Forelimb muscle (tissue), 1 donor: ENCODE measurements around the gene CP. TPM values are rescaled to one million over a fixed set of nuclear protein-coding genes. Genes with fewer than 3 reads are reported as not detected.
"Not testable (repeated sequence)": the region's sequence is repeated elsewhere in the genome, so short reads cannot be mapped to it uniquely, and the experiment has no call there.

ENCODE experiments used
- DNase-seq: peaks from one replicate; pipeline ENCODE4 v3.0.0-alpha.2; 2013; ENCODE audit warnings: low read depth
- polyA plus RNA-seq: library from polyadenylated mRNA; unstranded; fragments of 120-200 nt; gene quantifications from one replicate; pipeline ENCODE4 v1.2.1, GENCODE V29; 2013; ENCODE audit not compliant: insufficient read length

Gene CP
- 1.3 TPM for polyA plus RNA-seq

DNA sequence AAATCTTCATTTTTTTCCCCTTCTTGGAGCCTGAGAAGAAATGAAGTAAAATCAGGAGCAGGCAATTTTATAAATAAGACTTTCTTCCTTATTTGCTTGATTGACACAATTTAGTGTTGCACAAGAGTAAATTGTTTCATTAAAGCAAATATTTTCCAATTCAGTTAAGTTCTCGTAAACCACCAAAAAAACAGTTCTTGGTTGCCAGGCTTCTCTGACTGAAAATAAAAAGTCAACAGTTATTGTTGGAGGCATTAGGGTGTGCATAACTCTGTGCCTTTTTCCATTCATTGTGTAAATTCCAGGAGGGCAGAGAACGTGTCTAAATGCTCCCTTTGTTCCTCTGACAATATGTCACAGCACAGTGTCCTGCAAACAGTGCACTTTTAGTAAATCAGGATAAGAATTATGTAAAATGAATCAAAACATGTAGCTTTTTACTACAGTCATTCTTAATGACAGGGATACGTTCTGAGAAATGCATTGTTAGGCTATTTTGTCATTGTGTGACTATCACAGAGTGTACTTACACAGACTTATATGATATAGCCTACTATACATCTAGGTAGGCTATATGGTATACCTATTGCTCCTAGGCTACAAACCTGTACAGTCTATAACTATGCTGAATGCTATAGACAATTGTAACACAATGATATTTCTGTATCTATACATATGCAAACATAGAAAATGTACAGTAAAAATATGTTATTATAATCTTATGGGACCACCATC lies at the start of gene CP:
CP (minus strand) TSS at position 47 of the 735 bp plus-strand sequence; CDS start at position 10, 37 bp downstream.
- DNase-seq = no peak

DNA sequence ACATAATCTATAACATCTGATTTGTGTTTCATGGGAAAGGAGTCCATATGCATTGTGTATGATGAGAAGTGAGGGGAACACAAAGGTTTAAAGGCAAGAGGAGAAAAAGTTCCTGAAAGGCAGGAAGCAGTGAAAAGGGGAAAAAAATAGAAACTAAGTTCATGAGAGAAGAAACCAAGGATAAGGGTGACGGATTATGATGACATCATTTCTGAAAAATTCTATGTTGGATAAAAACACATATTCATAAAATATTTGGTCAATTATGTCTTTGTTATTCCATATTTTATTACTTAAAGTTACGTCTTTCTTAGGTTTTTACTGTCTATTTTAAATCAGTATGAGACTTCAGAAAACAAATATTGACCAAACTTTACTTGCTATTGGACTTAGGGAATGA lies 48.6 kb upstream of the CP start:
- no peak for DNase-seq

DNA sequence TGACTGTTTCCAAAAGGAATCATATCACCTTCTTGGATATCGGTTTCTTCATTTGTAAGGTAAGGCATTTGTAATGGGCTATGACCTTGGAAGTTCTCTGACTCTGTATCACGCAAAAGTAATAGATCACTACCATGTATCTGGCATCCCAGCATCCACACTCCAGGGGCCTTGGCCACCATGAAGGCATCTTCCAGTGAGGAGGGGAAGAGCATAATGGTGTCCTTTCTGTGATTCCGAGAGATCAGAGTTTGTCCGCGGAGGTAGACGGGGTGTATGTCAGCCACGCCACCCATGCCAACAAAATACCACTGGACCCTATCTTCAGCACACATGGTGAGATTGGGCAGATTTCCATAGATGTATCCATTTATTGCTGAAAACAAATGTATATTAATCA lies 48.1 kb upstream of the CP start:
- no peak for DNase-seq

DNA sequence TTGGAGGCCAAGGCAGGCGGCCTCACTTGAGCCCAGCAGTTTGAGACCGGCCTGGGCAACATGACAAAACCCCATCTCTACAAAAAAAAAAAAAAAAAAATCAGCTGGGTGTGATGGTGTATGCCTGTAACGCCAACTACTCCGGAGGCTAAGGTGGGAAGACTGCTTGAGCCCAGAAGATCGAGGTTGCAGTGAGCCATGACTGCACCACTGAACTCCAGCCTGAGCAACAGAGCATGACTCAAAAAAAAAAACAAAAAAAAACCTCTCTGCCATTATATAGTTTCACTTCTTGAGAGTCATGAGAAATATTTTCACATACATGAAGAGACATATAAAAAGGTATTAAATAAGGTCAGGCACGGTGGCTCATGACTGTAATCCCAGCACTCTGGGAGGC lies 45.9 kb upstream of the CP start:
- DNase-seq = no peak

DNA sequence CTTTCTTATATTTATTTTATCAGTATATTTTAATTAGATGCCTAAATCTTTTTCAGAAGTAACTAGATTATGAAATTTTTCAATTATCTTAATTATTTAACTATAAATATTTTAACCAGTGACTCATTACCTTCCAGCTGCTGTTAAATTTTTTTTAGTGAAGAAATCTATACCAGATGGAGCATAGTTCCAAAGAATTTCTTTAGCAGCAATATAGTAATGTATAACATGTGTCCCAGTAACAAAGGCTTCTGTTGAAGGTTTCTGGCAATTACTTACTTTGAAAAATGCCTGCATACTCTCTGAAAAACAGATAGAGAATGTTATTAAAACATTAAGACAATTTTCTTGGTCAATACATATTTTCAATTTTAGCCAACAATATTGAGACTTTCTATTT lies 45.1 kb upstream of the CP start:
- no peak for DNase-seq

DNA sequence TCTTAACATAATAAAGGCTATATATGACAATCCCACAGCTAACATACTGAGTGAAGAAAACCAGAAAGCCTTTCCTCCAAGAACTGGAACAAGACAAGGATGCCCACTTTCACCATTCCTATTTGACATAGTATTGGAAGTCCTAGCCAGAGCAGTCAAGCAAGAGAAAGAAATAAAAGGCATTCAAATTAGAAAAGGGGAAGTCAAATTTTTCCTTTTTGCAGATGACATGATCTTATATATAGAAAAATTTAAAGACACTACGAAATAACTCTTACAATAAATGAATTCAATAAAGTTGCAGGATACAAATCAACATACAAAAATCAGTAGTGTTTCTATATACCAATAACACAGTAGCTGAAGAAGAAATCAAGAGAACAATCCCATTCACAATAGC lies 42.2 kb upstream of the CP start:
- no peak for DNase-seq

DNA sequence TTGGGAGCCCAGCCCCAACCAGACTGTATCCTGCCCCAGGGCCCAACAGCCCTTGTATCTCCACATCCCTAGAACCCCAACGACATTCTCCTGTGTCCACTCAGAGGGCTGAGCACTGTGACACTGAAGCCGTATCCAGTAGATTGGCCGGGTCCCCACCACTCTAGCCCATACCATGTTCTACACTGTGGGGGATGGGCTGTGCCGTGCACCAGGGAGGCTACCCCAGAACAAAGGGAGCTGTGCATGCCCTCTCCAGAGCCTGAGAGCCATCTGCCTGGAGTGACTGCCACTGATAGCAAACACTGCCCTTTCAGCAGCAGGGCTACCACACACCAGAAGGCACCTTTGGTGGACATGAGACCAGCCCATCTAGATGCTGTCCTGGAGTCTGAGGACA lies 37.1 kb upstream of the CP start:
- no peak for DNase-seq

DNA sequence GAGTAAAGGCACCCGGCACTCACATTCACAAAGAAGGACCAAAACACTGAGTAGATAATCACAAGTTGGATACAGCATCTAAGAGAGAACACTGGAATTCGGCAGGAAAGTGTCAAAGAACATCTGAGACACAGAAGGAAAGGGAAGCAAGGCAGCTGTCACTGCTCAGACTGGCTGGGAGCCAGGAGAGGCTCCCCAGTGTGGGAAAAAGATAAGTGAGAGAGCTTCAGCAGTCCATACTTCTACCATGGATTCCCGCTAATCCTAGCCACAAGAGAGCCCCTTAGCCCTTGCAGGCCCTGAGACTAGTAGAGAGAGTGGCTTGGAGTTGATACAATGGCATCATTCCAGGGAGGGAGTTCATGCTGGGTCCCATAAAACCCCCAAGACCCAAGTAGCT lies 36.7 kb upstream of the CP start:
- no peak for DNase-seq

DNA sequence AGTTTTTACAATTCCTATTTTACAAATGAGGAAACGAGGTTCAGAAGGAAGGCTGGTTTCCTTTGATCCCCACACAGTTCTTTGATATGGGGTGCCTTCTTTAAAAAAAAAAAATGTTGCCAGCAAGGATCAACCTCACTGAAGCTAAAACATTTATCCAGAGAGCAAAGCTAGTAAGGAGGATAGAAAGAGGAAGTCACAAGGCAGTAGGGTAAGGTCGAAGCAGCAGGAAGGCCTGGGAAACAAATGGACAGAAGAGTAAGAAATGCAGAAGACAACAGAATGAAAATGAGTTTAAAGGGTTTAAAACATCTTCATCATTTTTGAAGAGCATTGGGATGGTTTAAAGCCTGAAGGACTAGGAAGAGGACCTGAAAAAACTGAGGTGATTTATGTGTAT lies 30.6 kb upstream of the CP start:
- no peak for DNase-seq

DNA sequence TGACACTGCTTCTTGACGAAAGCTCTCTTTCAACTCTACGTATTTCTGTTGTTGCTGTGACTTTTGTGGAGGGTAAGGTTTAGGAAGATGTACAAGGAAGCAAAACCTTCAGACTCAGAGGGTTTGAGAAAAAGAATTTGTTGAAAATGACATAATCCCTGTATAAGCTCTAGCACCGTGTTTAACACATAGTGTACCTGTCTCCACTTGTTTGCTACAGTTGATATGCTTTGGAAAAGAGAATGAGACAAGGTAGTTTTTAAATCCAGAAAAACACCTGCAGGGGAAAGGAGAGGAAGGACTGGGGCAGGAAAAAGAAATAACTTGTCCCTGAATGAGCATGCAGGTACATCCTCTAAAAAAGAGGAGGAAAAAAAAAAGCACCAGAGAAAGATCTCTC lies 29.6 kb upstream of the CP start:
- DNase-seq = no peak

DNA sequence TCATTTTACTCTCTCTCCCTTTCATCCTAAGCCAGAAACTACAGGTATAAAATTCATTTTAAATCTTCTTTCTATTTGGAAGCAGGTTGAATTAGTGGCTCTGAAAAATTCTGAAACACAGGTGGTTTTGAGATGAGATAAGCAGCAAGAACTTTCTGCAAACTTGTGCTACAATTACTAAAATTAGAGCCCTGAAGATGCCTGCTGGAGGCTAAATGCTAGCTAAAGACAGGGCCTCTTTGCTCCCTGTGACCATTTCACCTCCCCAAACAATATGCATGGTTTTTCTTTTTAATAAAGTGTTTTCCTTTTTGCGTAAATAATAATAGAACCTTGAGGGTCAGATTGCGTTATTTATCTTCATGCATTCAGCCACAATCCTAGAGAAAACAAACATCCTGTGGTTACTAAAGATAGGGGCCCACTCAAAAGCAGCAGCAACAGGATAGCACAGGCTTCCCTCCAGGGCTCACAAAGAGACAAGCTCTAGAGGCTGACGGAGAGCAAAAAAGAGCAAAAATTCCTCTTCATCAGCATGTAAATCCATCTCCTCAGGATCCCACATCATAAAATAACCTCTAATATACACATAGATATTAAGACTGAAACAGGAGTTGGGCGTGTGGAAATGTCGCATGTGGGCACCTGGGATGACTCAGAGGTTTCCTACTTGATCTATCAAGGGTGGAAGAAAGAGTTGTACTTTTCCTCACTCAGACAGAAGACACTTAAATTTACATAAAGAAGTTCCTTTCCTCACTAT lies 26.5 kb upstream of the CP start:
- DNase-seq = no peak

DNA sequence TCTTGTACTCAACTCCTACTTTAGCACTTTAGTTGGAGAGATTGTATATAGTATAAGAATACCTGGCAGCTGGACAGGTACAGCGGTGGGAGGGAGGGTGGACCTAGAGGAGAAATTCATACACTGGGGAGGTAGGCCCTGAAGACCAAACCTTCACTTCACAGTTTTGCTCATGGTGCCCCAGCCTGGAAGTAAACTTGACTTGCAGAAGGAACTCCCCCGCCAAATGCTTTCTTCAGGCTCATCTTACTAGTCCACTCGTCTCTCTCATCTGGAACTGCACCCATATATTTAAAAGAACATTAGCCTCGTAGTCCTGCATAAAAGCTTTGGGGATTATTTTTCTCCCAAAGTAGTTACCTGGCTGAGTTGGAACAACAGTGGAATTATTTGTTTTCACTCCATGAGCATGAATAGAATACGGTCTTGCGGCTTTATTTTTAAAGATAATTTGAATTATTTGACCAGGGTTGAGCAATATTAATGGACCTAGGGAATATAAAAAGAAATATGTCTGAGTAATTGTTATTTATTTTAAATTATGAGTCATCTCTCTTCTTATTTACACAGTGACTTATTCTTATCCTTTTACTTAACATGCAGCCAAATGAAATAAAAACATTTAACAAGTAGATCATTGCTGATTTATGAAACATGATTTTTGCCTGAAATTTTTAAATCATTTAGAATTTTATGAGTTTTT lies 25.5 kb upstream of the CP start:
- DNase-seq = no peak

DNA sequence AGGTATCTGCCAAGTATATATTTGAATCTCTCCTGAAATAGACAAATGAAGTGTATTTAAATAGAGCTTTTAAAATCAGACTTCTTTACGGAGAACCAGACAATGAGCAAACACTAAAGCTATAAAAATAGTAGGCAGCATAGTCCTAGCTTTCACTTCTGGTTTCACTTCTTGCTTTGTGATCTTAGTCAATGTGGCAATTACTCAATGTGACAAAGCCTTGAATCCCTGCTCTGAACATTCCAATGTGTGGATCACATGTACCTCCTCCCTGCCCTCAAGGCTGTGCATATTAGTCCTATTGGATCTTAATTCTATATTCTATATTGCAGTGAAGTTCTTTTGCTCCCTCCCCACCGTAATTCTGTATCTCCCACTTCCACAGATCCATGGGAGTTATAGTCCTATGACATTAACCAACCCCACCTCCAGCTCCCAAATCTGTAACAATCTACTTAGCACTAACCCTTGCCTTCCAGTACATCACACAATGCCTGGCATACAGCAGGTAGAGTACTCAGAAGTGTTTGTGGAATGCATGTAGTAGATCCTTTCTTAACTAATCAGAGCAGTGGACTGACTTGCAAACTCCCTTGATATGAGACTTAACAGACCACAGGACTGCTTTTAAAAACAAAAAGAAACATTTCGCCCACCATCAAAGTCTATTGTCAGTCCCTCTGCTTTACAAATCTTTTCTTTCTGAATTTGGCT lies 24.3 kb upstream of the CP start:
- DNase-seq = no peak

DNA sequence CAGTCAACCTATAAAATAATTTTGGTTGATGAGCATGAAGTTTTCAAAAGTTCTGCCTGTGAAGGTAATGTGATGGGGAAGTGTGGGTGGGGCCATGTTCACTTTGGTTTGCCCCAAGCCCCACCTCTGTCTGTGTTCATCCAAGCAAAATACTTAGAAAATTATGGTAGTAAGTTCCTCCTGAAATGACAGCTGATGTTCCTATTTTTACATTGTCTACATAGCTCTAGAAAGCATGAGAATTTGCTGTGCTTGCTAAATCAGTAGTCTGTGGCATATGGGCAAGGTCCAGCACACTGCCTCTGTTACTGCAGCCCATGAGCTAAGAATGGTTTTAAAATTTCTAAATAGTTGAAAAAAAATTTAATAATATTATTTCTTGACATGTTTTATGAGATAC lies 21.9 kb upstream of the CP start:
- DNase-seq = no peak

DNA sequence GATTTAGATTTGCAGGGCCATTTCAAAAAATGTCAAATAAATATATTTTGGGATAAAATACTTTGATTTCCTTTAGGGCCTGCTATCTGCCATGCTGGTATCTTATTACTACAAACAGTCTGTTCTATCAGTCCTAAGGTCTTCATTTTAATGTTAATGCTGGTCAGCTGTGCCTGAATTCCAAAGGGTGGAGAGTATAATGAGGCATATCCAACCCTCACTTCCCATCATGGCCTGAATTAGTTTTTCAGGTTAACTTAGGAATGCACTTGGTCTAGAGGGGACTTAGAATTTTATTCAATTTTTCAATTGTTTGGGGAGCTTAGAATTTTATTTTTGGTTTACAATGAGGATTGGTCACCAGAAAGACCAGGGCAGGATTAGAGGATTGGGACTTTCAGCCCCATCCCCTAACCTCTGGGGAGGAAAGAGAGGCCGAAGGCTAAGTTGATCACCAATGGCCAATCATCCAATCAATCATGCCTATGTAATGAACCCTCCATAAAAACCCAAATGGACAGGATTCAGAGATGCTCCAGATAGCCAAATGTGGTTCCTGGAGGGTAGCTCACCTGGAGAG lies 17.8 kb upstream of the CP start:
- no peak for DNase-seq

DNA sequence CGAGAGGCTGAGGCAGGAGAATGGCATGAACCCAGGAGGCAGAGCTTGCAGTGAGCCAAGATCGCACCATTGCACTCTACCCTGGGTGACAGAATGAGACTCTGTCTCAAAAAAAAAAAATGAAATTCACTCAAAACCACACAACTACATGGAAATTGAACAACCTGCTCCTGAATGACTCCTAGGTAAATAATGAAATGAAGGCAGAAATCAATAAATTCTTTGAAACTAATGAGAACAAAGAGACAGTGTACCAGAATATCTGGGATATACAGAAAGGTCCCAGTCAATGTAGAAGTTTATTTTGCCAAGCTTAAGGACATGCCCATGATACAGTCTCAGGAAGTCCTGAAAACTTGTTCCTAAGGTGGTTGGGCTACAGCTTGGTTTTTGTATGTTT lies 16.6 kb upstream of the CP start:
- not testable (repeated sequence) for DNase-seq

DNA sequence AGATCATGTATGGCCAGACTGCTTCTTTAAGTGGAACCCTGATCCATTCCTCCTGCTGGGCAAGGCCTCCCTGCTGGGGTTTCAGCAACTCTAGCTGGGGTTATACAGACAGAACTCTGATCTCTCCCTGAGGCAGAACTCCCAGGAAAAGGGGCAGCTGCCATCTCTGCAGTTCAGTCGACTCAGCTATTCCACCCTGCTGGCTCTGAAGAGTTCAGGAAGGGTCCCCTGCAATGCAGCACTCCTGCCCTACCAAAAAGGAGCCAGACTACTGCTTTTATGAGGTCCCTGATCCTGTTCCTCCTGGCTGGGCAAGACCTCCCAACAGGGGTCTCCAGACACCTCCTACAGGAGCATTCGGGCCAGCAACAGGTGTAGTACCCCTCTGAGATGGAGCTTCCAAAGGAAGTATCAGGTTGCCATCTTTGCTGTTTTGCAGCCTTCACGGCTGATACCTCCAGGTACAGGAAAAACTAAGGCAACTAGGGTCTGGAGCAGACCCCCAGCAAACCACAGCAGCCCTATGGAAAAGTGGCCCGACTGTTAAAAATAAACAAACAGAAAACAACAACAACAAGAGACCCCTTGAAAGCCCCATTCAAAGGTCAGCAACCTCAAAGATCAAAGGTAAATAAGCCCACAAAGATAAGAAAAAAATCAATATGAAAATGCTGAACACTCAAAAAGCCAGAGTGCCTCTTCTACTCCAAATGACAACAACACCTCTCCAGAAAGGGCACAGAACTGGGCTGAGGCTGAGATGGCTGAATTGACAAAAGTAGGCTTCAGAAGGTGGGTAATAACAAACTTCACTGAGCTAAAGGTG lies 14.2 kb upstream of the CP start:
- no peak for DNase-seq

DNA sequence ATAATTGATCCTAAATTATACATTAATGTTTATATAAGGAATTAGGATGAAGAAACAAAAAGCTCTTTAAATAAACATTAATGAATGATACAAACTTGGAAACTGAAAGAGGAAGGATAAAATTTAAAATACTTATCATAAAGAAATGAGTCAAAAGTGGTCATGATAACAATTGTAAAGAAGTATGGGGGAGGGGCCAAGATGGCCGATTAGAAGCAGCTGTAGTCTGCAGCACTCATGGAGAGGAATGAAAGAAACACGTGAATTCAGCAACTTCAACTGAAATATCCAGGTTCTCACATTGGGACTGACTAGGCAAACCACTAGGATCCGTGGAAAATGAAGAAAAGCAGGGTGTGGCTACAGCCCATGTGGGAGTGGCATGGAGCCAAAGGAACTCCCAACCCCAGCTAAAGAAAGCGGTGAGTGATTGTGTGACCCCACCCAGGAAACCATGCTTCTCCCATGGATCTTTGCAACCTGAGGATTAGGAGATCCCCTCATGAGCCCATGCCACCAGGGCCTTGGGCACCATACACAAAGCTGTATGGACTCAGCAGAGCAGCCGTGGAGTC lies 13.1 kb upstream of the CP start:
- DNase-seq = no peak

DNA sequence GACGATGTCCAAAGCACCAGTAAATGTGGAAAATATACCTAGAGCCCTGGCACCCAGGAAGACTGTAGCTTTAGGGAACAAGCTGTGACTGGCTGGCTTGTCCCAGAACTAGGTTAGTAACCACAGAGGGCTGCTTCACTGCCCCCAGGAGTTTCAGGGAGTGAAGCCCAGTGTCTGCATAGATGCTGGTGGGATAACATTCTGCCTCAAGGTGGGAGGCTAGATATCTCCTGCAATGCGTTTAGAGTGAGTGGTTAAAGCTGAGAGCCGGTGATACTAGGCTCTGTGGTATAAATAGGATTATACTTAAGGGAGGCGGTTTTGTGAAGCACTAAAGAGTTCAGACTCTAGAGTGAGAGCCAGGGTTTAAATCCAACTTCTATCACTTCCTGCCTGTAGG lies 11.7 kb upstream of the CP start:
- no peak for DNase-seq

DNA sequence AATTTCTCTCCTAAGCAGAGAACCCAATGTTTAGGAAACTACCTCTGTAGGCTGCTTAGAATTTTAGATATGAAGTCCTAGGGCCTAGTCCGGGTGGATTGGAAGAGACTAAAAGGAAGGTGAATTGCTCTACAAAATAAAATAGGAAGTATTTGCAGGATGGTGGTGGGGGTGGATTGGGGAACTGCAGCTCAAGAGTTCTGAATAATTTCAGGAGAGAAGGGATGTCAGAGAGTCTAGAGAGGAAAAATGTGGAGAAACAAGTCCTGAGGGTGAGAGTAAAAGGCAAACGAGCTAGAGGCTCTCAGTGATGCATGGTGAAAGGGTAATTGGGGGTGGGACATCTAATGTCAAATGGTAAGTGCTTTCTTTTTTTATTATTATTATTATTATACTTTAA lies 10.2 kb upstream of the CP start:
- no peak for DNase-seq
